ENCODE results near the gene LDLRAD3. TPM values are rescaled to one million over a fixed set of nuclear protein-coding genes. Genes with fewer than 3 reads are reported as not detected.

The LDLRAD3 gene
- total RNA-seq, 2 donors from 2014 or later: 0.19 to 0.45 TPM

DNA sequence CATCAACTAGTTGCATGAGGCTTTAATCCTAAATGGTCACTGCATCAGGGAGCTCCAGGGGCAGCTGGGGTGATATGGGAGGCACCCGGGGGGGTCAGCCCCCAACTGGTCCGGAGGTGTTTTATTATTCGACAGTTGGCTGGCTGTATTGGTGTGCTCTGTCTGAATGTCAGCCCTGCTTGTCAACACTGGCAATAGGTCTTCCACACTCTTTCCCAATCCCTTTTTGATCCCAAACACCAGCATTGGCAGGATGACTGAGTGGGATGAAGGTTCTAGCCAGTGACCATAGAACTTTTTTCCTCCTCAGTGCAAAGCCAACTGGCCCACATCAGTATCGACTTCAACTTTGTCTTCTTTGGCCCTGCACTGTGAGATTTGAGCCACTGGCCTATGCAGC lies 8.9 kb upstream of the LDLRAD3 start:
- H3K4me1 Mint-ChIP-seq: no peaks in the 10 kb centered on the region
- H3K9me3 Mint-ChIP-seq: no peaks in the 10 kb centered on the region
- no peak overlapping the region for H3K4me3 Mint-ChIP-seq
- H3K27me3 Mint-ChIP-seq: peaks cover 37% of the 10 kb centered on the region
- ATAC-seq (replicated peaks): no peak
- H3K27ac Mint-ChIP-seq: no peak overlapping the region
- no peaks in the 10 kb centered on the region for H3K36me3 Mint-ChIP-seq (ENCODE audit: low read depth)

DNA sequence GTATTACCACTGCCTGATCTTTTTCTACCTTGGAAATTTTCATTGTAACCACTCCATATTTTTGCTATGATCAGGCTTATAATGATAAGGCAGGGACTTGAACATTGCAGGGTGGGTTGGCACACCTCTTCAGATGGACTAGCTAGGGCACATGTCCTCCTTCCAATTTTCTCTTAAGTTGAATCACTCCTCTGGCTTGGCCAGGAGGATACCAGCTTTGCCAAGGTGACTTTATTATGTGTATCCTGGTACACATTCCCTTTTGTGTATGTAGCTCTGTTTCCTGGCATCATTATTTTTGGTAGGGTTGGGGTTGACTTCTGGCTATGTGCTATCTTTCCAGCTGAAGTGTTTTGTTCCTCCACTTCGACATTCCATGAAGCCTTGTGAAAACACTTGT lies 8.5 kb upstream of the LDLRAD3 start:
- no peaks in the 10 kb centered on the region for H3K36me3 Mint-ChIP-seq (ENCODE audit: low read depth)
- no peaks in the 10 kb centered on the region for H3K9me3 Mint-ChIP-seq
- ATAC-seq (replicated peaks): no peak
- no peaks in the 10 kb centered on the region for H3K4me1 Mint-ChIP-seq
- no peak overlapping the region for H3K4me3 Mint-ChIP-seq
- H3K27ac Mint-ChIP-seq: no peak overlapping the region
- H3K27me3 Mint-ChIP-seq: peaks cover 40% of the 10 kb centered on the region

DNA sequence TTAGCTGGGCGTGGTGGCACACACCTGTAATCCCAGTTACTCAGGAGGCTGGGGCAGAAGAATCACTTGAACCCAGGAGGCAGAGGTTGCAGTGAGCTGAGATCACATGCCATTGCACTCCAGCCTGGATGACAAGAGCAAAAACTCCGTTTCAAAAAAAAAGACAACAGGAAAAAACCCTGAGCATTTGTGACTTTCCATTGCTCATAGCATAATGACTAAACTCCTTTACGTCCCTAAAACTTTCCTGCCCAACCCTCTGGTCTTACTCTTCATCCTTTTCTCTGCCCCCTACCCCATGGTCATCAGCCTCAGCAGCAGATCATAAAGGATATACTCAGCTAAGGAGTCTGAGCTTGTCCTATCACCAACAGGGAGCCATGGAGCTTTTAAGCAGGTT lies 6.8 kb upstream of the LDLRAD3 start:
- Mint-ChIP-seq H3K27ac (no peak overlapping the region), H3K27me3 (peaks cover 37% of the 10 kb centered on the region), H3K4me1 (no peaks in the 10 kb centered on the region), H3K4me3 (no peak overlapping the region), H3K36me3 (ENCODE audit: low read depth) (no peaks in the 10 kb centered on the region), H3K9me3 (no peaks in the 10 kb centered on the region)
- no peak for ATAC-seq (replicated peaks)

DNA sequence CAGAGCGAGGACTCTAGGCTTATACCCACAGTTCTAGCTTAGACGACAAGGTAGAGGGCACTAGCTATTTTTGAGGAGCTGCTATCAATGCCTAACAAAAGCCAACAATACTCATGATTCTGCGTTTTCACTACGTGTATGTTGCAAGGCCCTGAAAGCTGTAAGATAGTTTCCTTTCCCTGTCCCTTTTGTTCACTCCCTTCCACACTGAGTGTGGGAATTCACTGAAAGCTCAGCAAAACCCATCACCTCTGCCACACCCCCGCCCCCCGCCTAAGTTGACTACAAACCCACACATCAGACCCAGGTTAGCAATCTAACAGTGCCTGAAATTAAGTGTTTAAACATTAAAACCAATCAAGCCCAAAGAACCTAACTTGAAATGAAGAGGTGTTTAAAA lies 6.2 kb upstream of the LDLRAD3 start:
- Mint-ChIP-seq H3K4me1 (no peaks in the 10 kb centered on the region), H3K9me3 (no peaks in the 10 kb centered on the region)

DNA sequence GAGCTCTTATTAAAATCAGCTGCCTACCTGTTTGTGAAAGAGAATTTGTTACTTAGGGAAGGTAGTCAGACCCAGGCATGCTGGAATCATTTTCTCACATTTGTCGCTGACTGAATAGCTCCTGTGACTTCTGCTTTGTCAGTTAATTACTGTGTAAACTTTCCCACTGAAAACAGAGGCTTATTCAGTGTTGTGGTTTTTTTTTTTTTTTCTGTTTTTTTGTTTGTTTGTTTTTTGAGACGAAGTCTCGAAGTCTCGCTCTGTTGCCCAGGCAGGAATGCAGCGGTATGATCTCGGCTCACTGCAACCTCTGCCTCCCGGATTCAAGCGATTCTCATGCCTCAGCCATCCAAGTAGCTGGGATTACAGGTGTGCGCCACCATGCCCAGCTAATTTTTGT lies 5.6 kb upstream of the LDLRAD3 start:
- Mint-ChIP-seq H3K4me3 (no peak overlapping the region), H3K27ac (no peak overlapping the region), H3K9me3 (no peaks in the 10 kb centered on the region), H3K36me3 (ENCODE audit: low read depth) (no peaks in the 10 kb centered on the region), H3K4me1 (no peaks in the 10 kb centered on the region), H3K27me3 (peaks cover 46% of the 10 kb centered on the region)
- ATAC-seq (replicated peaks): no peak

More for the DNA sequence above, 6.2 kb upstream of the LDLRAD3 start:
- ATAC-seq (replicated peaks): no peak
- Mint-ChIP-seq H3K4me3 (no peak overlapping the region), H3K36me3 (ENCODE audit: low read depth) (no peaks in the 10 kb centered on the region), H3K27ac (no peak overlapping the region), H3K27me3 (peaks cover 41% of the 10 kb centered on the region)

DNA sequence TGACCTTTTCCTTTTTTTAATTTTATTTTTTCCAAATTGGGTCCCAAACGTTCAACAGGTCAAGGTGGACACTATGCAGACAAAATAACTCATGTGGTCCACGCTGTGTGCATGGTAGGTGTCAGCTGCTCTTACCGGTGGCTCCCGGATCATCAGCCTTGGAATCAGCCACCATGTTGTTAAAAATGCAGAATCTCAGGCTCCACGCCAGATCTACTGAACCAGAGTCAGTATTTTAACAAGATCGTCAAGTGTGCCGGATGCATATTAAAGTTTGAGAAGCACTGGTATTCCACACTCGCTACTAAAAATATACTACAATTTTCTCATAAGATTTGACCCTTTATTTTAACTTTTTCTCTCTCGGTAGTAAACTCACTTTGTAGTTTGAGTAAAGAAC lies 553 bp upstream of the LDLRAD3 start:
- peaks cover 42% of the 10 kb centered on the region for H3K27me3 Mint-ChIP-seq
- no peak overlapping the region for H3K27ac Mint-ChIP-seq
- no peaks in the 10 kb centered on the region for H3K36me3 Mint-ChIP-seq (ENCODE audit: low read depth)
- no peak for ATAC-seq (replicated peaks)
- H3K9me3 Mint-ChIP-seq: no peaks in the 10 kb centered on the region
- H3K4me3 Mint-ChIP-seq: peak overlapping the region; percentile 72
- H3K4me1 Mint-ChIP-seq: no peaks in the 10 kb centered on the region

DNA sequence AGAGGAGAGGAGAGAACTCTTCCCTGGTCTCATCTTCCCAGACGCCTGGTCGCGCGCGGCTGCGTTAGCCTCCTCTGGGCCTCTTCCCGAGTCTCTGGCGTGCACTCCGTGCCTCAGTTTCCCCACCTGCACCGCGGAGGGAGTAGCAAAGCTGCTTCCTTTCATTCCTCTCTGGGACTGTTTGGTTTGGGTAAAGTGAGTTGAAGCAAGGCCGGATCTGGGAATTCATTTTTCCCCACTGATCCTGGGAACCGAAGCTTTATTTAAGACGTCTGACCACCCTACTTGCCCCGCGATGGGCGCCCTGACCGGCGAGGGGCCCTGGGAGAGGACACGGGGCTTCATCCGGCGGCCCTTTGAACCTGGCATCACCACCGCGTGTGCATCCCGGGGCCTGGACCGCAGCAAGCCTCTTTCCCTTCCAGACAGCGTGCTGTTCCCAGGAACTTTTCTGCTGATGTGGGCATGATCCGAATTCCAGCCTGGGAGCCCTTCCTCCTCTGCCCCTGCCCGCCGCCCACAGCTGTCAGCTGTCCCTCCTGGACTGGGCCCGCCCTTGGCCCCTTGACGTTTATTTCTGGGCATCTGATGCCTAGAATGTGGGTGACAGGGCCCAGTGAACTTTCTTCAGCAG lies 758 bp downstream of the LDLRAD3 start:
- no peak for ATAC-seq (replicated peaks)
- Mint-ChIP-seq H3K27ac (no peak overlapping the region), H3K4me3 (peak overlapping the region; percentile 72), H3K27me3 (peaks cover 43% of the 10 kb centered on the region), H3K9me3 (no peaks in the 10 kb centered on the region), H3K4me1 (no peaks in the 10 kb centered on the region), H3K36me3 (ENCODE audit: low read depth) (no peaks in the 10 kb centered on the region)

DNA sequence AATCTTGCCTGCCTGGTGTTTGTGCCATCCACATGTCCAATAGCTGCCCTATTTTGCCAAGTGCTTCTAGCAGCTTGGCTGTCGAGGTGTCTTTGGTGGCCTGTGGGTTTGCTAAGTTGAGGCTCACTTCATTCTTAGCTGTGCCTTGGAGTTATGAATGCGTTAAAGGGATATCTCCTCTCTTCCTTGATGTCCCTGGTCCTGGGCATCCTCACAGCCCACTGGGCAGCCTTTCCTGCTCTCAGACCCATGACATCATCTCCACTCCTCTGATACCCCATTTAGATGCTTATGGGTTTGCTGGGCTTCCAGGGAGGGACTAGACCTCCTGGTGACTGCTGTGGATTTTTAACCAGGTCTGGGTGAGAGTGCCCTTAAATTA lies 1.3 kb downstream of the LDLRAD3 start:
- Mint-ChIP-seq H3K9me3 (no peaks in the 10 kb centered on the region), H3K27me3 (peaks cover 39% of the 10 kb centered on the region), H3K4me1 (no peaks in the 10 kb centered on the region), H3K36me3 (ENCODE audit: low read depth) (no peaks in the 10 kb centered on the region), H3K27ac (no peak overlapping the region), H3K4me3 (peak overlapping the region; percentile 72)
- ATAC-seq (replicated peaks): no peak

DNA sequence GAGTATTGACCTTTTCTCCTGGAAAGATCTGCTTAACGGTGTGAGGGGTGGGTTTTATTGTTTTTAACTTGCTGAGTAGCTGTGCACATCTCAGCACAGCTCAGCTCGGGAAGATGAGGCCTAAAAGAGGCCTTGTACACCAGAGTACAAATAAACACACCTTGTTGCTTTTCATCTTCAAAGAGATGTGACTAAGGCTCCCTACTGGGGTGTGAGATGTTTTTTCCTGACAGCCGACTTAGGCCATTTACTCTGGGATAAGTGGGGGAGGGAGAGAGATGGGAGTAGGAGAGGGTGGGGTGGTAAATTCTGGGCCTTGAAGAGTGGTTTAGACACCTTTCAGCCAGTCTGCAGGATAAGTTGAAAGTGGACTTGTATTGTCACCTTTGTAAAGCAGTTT lies 2.9 kb downstream of the LDLRAD3 start:
- ATAC-seq (replicated peaks): no peak
- no peak overlapping the region for H3K27ac Mint-ChIP-seq
- no peaks in the 10 kb centered on the region for H3K9me3 Mint-ChIP-seq
- no peaks in the 10 kb centered on the region for H3K4me1 Mint-ChIP-seq
- H3K36me3 Mint-ChIP-seq (ENCODE audit: low read depth): no peaks in the 10 kb centered on the region
- no peak overlapping the region for H3K4me3 Mint-ChIP-seq
- peaks cover 43% of the 10 kb centered on the region for H3K27me3 Mint-ChIP-seq

DNA sequence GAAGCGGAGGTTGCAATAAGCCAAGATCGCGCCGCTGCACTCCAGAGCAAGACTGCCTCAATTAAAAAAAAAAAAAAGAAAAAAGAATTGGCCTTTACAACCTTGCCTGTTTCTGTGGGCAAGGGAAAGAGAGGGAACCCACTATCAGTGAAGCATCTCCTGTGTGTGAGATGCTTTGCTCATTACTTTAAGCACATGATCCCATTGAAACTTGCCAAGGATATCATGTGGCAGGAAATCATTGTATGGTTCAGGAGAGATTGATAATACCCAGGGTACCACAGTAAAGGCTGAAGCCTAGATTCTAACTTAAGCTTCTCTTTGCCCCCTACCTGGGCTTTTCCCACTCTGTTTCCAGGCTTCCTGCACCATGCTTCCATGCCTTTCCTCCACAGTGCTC lies 3.6 kb downstream of the LDLRAD3 start:
- H3K4me3 Mint-ChIP-seq: no peak overlapping the region
- no peaks in the 10 kb centered on the region for H3K36me3 Mint-ChIP-seq (ENCODE audit: low read depth)
- no peak overlapping the region for H3K27ac Mint-ChIP-seq
- ATAC-seq (replicated peaks): no peak
- no peaks in the 10 kb centered on the region for H3K4me1 Mint-ChIP-seq
- H3K27me3 Mint-ChIP-seq: peaks cover 43% of the 10 kb centered on the region
- no peaks in the 10 kb centered on the region for H3K9me3 Mint-ChIP-seq

DNA sequence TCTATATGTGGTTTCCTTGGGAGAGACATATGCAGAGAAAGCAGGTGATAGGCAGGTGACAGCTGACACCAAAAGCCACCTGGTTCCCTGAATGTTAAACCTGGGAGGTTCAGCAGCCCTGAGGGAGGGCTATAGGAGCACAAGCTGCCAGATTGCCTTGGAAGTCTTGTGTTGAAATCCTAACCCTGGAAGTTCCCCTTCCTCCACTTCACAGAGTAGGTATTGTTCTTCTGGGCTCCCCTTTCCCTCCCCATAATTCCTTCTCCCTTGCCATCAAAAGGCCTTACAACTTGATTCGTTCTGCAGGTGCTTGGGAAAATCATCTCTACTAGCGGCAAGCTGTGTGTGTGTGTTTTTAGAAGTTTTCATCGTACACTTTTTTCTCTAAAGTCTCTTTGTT lies 5.4 kb downstream of the LDLRAD3 start:
- no peaks in the 10 kb centered on the region for H3K4me1 Mint-ChIP-seq
- no peak for ATAC-seq (replicated peaks)
- H3K27me3 Mint-ChIP-seq: peaks cover 31% of the 10 kb centered on the region
- no peaks in the 10 kb centered on the region for H3K36me3 Mint-ChIP-seq (ENCODE audit: low read depth)
- no peaks in the 10 kb centered on the region for H3K9me3 Mint-ChIP-seq
- no peak overlapping the region for H3K4me3 Mint-ChIP-seq
- no peak overlapping the region for H3K27ac Mint-ChIP-seq

DNA sequence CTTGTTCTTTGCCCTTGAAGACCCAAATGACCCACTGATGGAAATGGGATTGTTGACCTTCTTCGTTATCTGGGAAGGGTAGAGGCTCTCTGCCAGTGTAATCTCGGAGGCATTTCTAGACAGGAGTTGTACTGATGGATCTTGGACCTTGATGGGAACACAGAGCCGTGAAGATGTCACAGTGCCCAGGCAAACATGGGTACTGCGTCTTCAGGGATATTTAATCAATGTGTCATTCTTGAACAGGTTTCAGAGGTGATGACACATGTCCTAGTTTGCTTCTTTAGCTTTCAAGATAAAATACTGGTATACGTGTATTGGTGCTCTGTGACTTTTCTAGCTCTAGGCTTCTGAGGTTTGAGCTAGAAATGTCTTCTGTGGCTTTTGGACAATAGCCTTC lies 6.2 kb downstream of the LDLRAD3 start:
- no peak overlapping the region for H3K27ac Mint-ChIP-seq
- no peaks in the 10 kb centered on the region for H3K4me1 Mint-ChIP-seq
- no peak for ATAC-seq (replicated peaks)
- no peaks in the 10 kb centered on the region for H3K9me3 Mint-ChIP-seq
- no peak overlapping the region for H3K4me3 Mint-ChIP-seq
- H3K27me3 Mint-ChIP-seq: peaks cover 28% of the 10 kb centered on the region
- no peaks in the 10 kb centered on the region for H3K36me3 Mint-ChIP-seq (ENCODE audit: low read depth)

DNA sequence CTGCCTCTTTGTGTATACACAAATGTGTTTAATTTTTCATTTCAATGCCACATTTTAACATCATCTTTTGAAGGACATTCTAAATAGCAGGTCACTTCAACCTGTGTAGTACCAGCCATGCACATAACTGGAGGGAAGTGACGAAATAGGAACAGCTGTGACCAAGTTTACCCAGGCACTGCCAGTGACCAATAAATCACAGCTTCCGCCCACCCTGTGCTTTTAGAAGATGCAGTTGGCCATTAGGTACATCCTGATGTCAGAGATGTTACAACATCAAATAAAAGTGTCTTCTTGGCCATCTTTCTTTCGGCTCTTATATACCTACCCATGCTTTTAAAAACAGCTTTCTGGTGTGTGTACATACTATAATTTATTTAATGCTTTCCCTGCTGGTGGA lies 7.8 kb downstream of the LDLRAD3 start:
- ATAC-seq (replicated peaks): no peak
- H3K27ac Mint-ChIP-seq: no peak overlapping the region
- no peaks in the 10 kb centered on the region for H3K9me3 Mint-ChIP-seq
- peaks cover 20% of the 10 kb centered on the region for H3K27me3 Mint-ChIP-seq
- no peaks in the 10 kb centered on the region for H3K36me3 Mint-ChIP-seq (ENCODE audit: low read depth)
- H3K4me3 Mint-ChIP-seq: no peak overlapping the region
- H3K4me1 Mint-ChIP-seq: no peaks in the 10 kb centered on the region

DNA sequence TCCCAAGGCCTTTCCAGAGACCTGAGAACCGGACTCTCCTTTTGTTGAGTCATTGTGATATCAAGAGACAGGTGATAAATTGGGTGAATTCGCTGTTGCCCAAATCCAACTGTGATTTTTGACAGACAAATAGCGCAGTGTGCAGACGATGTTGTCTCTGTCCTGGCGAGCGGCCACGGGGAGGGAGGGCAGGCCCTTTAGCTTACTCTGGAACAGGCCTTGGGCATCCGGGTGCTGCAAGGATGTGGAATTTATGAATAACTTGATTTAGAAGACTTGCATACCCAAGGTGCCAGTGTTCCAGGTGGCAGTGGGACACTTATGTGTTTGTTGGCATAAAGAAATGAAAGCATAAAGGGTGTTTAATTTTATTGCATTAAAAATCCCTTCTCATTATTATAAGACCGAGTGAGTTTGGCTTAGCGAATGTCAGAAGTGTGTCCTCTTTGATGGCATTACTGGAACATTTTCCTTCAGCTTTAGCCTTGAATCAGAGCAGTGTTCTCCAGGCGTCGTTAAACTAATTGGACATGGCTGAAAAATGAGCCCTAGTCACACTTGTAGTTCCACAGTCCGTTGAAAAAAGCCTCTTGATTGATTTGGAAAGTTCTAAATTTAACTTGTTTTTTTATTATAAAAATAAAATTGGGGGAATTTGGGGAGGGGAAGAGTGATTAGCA lies 9.4 kb downstream of the LDLRAD3 start:
- peaks cover 15% of the 10 kb centered on the region for H3K27me3 Mint-ChIP-seq
- no peaks in the 10 kb centered on the region for H3K36me3 Mint-ChIP-seq (ENCODE audit: low read depth)
- no peak overlapping the region for H3K27ac Mint-ChIP-seq
- ATAC-seq (replicated peaks): no peak
- H3K4me3 Mint-ChIP-seq: no peak overlapping the region
- no peaks in the 10 kb centered on the region for H3K4me1 Mint-ChIP-seq
- no peaks in the 10 kb centered on the region for H3K9me3 Mint-ChIP-seq

DNA sequence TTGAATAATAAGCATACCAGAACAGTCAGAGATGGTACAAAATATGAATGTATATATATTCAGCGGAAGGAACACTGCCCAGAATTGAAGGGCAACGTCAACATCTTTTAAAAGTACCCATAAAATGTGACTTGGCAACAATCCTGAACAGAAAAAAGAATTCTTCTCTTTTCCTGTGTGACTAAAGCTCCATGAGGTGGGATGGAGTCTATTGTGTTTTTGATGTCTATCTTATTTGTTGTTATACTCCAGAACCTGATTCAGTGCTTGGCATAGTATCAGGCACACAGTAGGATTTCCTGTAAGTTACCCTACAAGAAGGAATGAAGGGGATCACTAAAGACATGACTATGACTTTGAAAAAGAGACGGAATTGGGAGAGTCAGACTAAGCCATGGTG lies 10.3 kb downstream of the LDLRAD3 start:
- no peaks in the 10 kb centered on the region for H3K36me3 Mint-ChIP-seq (ENCODE audit: low read depth)
- no peak overlapping the region for H3K27ac Mint-ChIP-seq
- ATAC-seq (replicated peaks): no peak
- H3K4me1 Mint-ChIP-seq: no peaks in the 10 kb centered on the region
- H3K9me3 Mint-ChIP-seq: no peaks in the 10 kb centered on the region
- peaks cover 13% of the 10 kb centered on the region for H3K27me3 Mint-ChIP-seq
- no peak overlapping the region for H3K4me3 Mint-ChIP-seq

Data from activated T-helper 17 cell treated with anti-CD3 and anti-CD28 coated beads, Interleukin-2, amount 50 U/mL, for 72 hours (primary cell).